HepG2 (cell line): ENCODE measurements around the gene FAM83D. TPM values are rescaled to one million over a fixed set of nuclear protein-coding genes. Genes with fewer than 3 reads are reported as not detected.

Experiments used
- DNMT1 ChIP-seq: sonication (generic); formaldehyde crosslinking; IDR thresholded peaks from 2 replicates; pipeline ENCODE4 v1.5.1; 2020; ENCODE audit warnings: mild to moderate bottlenecking, missing genetic modification reagents
- FOXO1 ChIP-seq: sonication (generic); formaldehyde crosslinking; IDR thresholded peaks from 2 replicates; pipeline ENCODE4 v1.4.0; 2020; ENCODE audit warnings: missing genetic modification reagents
- HNRNPH1 ChIP-seq: fragments of 200-400 bp; formaldehyde crosslinking; optimal IDR thresholded peaks from 2 replicates; pipeline ENCODE3; 2017; ENCODE audit warnings: mild to moderate bottlenecking, low read depth, low read length
- KDM6A ChIP-seq: IDR thresholded peaks from 2 replicates; pipeline ENCODE4 v1.6.1; 2016; ENCODE audit warnings: low read depth
- POLR2A ChIP-seq, 2 experiments: IDR thresholded peaks; 2 replicates each; pipeline ENCODE4 v1.6.1; 2011; ENCODE audit warnings: low read depth in 2 of 2, low read length in 2 of 2, mild to moderate bottlenecking in 1 of 2, moderate library complexity in 1 of 2; ENCODE audit not compliant: insufficient read depth in 1 of 2
- POLR2AphosphoS2 ChIP-seq: IDR thresholded peaks from 2 replicates; pipeline ENCODE4 v1.6.1; 2011; ENCODE audit warnings: low read depth, low read length, improper control_type of control experiment
- RBM22 ChIP-seq: fragments of 200-400 bp; formaldehyde crosslinking; optimal IDR thresholded peaks from 2 replicates; pipeline ENCODE3; 2017; ENCODE audit warnings: mild to moderate bottlenecking, low read length, moderate library complexity
- SMAD3 ChIP-seq: sonication (generic); formaldehyde crosslinking; IDR thresholded peaks from 2 replicates; pipeline ENCODE4 v1.4.0; 2020; ENCODE audit warnings: missing genetic modification reagents
- YEATS4 ChIP-seq: sonication (generic); formaldehyde crosslinking; IDR thresholded peaks from 2 replicates; pipeline ENCODE4 v1.4.0; 2020; ENCODE audit warnings: missing genetic modification reagents, borderline replicate concordance
- ZMYM3 ChIP-seq: sonication (generic); formaldehyde crosslinking; IDR thresholded peaks from 2 replicates; pipeline ENCODE4 v1.5.1; 2020; ENCODE audit warnings: mild to moderate bottlenecking, missing genetic modification reagents
- ZNF350 ChIP-seq: sonication (generic); formaldehyde crosslinking; IDR thresholded peaks from 2 replicates; pipeline ENCODE4 v1.4.0; 2020; ENCODE audit warnings: mild to moderate bottlenecking, low read depth, missing genetic modification reagents, borderline replicate concordance
- ZNF383 ChIP-seq: sonication (generic); formaldehyde crosslinking; IDR thresholded peaks from 2 replicates; pipeline ENCODE4 v1.4.0; 2020; ENCODE audit warnings: missing genetic modification reagents, mild to moderate bottlenecking, borderline replicate concordance
- ZNF781 ChIP-seq: sonication (generic); formaldehyde crosslinking; IDR thresholded peaks from 2 replicates; pipeline ENCODE4 v1.5.1; 2020; ENCODE audit warnings: borderline replicate concordance, mild to moderate bottlenecking, missing genetic modification reagents; ENCODE audit errors: not compliant biosample characterization
- polyA plus RNA-seq, 8 experiments: library from polyadenylated mRNA; depleted of rRNA in 3 of 8; stranded (reverse) in 7 of 8; unstranded in 1 of 8; fragments of >200 nt; fragmentation: Illumina TruSeq in 4 of 8; extraction: Trizol in 4 of 8; gene quantifications; 2 replicates each; pipeline versions ENCODE4 v1.2.1 to v1.2.3, GENCODE V29; 2011 to 2016; ENCODE audit warnings: low read depth in 4 of 8, missing spikeins in 1 of 8, mixed read lengths in 1 of 8; ENCODE audit not compliant: insufficient read depth in 1 of 8
- total RNA-seq, 5 experiments: library from RNA; depleted of rRNA; stranded (reverse); fragments of >200 nt; fragmentation: Illumina TruSeq; extraction: Trizol; gene quantifications; 2 replicates each; pipeline ENCODE4 v1.2.3, GENCODE V29; 2016; ENCODE audit warnings: low read depth in 1 of 5
- TF ChIP-seq, protein P1 (sequence below): sonication (generic); formaldehyde crosslinking; IDR thresholded peaks from 2 replicates; pipeline ENCODE4 v1.9.0; 2021; ENCODE audit warnings: mild to moderate bottlenecking, missing genetic modification reagents
- TF ChIP-seq, protein P2 (sequence below): sonication (generic); formaldehyde crosslinking; IDR thresholded peaks from 2 replicates; pipeline ENCODE4 v1.5.1; 2020; ENCODE audit warnings: mild to moderate bottlenecking, missing genetic modification reagents, moderate library complexity
- TF ChIP-seq, protein P3 (sequence below): sonication (generic); formaldehyde crosslinking; IDR thresholded peaks from 2 replicates; pipeline ENCODE4 v1.5.1; 2020; ENCODE audit warnings: mild to moderate bottlenecking, missing genetic modification reagents

FAM83D gene
- total and polyA plus RNA-seq, 2 of the 13 experiments (the other 11 are each of a cell fraction or from before 2014, with no cell fraction given): 51.4 to 64.0 TPM

DNA sequence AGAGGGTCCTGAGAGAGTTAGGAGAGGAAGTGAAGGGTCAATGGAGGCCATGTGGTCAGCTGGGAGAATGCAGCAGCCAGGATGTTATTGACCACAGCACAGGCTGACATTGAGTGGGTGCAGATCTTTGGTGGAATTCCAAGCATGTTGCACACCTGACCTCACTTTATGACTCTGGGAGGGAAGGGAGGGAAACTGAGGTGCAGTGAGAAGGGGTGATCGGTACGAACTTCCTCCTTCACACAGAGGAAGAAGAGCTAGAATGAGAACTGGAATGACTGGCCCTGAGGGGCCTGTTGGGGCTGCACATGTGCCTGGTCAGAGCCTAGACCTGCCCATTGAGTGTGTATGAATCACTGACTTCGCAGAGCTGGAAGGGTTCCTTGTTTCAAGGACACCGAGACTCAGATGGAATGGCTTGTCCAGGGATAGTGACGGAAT is 9.8 kb downstream of the FAM83D start (continued):
- TF ChIP-seq, protein P1, sequence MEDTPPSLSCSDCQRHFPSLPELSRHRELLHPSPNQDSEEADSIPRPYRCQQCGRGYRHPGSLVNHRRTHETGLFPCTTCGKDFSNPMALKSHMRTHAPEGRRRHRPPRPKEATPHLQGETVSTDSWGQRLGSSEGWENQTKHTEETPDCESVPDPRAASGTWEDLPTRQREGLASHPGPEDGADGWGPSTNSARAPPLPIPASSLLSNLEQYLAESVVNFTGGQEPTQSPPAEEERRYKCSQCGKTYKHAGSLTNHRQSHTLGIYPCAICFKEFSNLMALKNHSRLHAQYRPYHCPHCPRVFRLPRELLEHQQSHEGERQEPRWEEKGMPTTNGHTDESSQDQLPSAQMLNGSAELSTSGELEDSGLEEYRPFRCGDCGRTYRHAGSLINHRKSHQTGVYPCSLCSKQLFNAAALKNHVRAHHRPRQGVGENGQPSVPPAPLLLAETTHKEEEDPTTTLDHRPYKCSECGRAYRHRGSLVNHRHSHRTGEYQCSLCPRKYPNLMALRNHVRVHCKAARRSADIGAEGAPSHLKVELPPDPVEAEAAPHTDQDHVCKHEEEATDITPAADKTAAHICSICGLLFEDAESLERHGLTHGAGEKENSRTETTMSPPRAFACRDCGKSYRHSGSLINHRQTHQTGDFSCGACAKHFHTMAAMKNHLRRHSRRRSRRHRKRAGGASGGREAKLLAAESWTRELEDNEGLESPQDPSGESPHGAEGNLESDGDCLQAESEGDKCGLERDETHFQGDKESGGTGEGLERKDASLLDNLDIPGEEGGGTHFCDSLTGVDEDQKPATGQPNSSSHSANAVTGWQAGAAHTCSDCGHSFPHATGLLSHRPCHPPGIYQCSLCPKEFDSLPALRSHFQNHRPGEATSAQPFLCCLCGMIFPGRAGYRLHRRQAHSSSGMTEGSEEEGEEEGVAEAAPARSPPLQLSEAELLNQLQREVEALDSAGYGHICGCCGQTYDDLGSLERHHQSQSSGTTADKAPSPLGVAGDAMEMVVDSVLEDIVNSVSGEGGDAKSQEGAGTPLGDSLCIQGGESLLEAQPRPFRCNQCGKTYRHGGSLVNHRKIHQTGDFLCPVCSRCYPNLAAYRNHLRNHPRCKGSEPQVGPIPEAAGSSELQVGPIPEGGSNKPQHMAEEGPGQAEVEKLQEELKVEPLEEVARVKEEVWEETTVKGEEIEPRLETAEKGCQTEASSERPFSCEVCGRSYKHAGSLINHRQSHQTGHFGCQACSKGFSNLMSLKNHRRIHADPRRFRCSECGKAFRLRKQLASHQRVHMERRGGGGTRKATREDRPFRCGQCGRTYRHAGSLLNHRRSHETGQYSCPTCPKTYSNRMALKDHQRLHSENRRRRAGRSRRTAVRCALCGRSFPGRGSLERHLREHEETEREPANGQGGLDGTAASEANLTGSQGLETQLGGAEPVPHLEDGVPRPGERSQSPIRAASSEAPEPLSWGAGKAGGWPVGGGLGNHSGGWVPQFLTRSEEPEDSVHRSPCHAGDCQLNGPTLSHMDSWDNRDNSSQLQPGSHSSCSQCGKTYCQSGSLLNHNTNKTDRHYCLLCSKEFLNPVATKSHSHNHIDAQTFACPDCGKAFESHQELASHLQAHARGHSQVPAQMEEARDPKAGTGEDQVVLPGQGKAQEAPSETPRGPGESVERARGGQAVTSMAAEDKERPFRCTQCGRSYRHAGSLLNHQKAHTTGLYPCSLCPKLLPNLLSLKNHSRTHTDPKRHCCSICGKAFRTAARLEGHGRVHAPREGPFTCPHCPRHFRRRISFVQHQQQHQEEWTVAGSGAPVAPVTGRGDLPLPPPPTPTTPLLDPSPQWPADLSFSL: no peak
- TF ChIP-seq RBM22: peak; percentile 74
- no peak for TF ChIP-seq POLR2AphosphoS2
- TF ChIP-seq SMAD3: no peak
- no peak for TF ChIP-seq ZMYM3 (CRISPR knock-in tag)
- peak in 1 of 2 experiments; percentile 24; a peak in 1 of 4 replicates for TF ChIP-seq POLR2A (IDR thresholded peaks at IDR 0.05; ENCODE audit: insufficient read depth in 1 of 2, low read depth in 2 of 2, low read length in 2 of 2)
- TF ChIP-seq ZNF383 (CRISPR knock-in tag): no peak
- TF ChIP-seq, protein P2, sequence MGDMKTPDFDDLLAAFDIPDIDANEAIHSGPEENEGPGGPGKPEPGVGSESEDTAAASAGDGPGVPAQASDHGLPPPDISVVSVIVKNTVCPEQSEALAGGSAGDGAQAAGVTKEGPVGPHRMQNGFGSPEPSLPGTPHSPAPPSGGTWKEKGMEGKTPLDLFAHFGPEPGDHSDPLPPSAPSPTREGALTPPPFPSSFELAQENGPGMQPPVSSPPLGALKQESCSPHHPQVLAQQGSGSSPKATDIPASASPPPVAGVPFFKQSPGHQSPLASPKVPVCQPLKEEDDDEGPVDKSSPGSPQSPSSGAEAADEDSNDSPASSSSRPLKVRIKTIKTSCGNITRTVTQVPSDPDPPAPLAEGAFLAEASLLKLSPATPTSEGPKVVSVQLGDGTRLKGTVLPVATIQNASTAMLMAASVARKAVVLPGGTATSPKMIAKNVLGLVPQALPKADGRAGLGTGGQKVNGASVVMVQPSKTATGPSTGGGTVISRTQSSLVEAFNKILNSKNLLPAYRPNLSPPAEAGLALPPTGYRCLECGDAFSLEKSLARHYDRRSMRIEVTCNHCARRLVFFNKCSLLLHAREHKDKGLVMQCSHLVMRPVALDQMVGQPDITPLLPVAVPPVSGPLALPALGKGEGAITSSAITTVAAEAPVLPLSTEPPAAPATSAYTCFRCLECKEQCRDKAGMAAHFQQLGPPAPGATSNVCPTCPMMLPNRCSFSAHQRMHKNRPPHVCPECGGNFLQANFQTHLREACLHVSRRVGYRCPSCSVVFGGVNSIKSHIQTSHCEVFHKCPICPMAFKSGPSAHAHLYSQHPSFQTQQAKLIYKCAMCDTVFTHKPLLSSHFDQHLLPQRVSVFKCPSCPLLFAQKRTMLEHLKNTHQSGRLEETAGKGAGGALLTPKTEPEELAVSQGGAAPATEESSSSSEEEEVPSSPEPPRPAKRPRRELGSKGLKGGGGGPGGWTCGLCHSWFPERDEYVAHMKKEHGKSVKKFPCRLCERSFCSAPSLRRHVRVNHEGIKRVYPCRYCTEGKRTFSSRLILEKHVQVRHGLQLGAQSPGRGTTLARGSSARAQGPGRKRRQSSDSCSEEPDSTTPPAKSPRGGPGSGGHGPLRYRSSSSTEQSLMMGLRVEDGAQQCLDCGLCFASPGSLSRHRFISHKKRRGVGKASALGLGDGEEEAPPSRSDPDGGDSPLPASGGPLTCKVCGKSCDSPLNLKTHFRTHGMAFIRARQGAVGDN (CRISPR knock-in tag): no peak
- 0 out of 2 replicates have a peak, but pooled peaks have one; percentile 23 for TF ChIP-seq ZNF350 (CRISPR knock-in tag)
- no peak for TF ChIP-seq DNMT1 (CRISPR knock-in tag)
- TF ChIP-seq, protein P3, sequence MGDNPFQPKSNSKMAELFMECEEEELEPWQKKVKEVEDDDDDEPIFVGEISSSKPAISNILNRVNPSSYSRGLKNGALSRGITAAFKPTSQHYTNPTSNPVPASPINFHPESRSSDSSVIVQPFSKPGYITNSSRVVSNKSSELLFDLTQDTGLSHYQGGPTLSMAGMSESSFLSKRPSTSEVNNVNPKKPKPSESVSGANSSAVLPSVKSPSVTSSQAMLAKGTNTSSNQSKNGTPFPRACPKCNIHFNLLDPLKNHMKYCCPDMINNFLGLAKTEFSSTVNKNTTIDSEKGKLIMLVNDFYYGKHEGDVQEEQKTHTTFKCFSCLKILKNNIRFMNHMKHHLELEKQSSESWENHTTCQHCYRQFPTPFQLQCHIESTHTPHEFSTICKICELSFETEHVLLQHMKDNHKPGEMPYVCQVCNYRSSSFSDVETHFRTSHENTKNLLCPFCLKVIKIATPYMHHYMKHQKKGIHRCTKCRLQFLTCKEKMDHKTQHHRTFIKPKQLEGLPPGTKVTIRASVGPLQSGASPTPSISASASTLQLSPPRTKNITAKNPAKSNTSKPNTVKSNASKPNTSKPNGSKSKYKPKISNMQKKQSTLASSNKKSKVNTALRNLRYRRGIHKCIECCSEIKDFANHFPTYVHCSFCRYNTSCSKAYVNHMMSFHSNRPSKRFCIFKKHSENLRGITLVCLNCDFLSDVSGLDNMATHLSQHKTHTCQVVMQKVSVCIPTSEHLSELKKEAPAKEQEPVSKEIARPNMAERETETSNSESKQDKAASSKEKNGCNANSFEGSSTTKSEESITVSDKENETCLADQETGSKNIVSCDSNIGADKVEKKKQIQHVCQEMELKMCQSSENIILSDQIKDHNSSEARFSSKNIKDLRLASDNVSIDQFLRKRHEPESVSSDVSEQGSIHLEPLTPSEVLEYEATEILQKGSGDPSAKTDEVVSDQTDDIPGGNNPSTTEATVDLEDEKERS (CRISPR knock-in tag): no peak
- 0 out of 2 replicates have a peak, but pooled peaks have one; percentile 32 for TF ChIP-seq KDM6A (CRISPR knock-in tag)
- TF ChIP-seq YEATS4 (CRISPR knock-in tag): no peak
- TF ChIP-seq FOXO1 (CRISPR knock-in tag): no peak
- TF ChIP-seq HNRNPH1: no peak
- no peak for TF ChIP-seq ZNF781 (CRISPR knock-in tag)
